RWPE2 (cell line): Measurements from ENCODE around the gene GMPR.

ENCODE experiments used
- ATAC-seq: fragments of 200-7000 bp; cut with Tn5 transposase; 3 replicates; pipeline ENCODE4 v1.9.1; 2021; ENCODE audit warnings: low read depth
- DNase-seq: peaks from one replicate; pipeline ENCODE4 v3.0.0-alpha.2; 2020; ENCODE audit warnings: low spot score
- H3K27ac ChIP-seq: fragments of 450-650 bp; 2 replicates; pipeline ENCODE4 v1.5.1; 2017; ENCODE audit warnings: mild to moderate bottlenecking; ENCODE audit not compliant: poor library complexity, severe bottlenecking
- H3K27me3 ChIP-seq: fragments of 250-450 bp; sonication (Bioruptor Pico); 2 replicates; pipeline ENCODE4 v1.5.1; 2021; ENCODE audit warnings: mild to moderate bottlenecking, moderate library complexity; ENCODE audit not compliant: insufficient read depth, poor library complexity, severe bottlenecking
- H3K36me3 ChIP-seq: fragments of 250-450 bp; sonication (Bioruptor Pico); 2 replicates; pipeline ENCODE4 v1.5.1; 2020; ENCODE audit warnings: low read depth, mild to moderate bottlenecking, moderate library complexity
- H3K4me1 ChIP-seq: fragments of 250-450 bp; sonication (Bioruptor Pico); 2 replicates; pipeline ENCODE4 v1.5.1; 2021; ENCODE audit warnings: mild to moderate bottlenecking, moderate library complexity; ENCODE audit not compliant: insufficient read depth, poor library complexity, severe bottlenecking
- H3K4me3 ChIP-seq: fragments of 250-450 bp; sonication (Bioruptor Pico); 2 replicates; pipeline ENCODE4 v1.5.1; 2021; ENCODE audit warnings: mild to moderate bottlenecking, moderate library complexity; ENCODE audit not compliant: severe bottlenecking
- H3K9me3 ChIP-seq: fragments of 250-450 bp; sonication (Bioruptor Pico); 2 replicates; pipeline ENCODE4 v1.5.1; 2021; ENCODE audit warnings: mild to moderate bottlenecking, moderate library complexity; ENCODE audit not compliant: severe bottlenecking
- CTCF ChIP-seq: fragments of 450-650 bp; IDR thresholded peaks from one replicate; pipeline ENCODE4 v1.5.1; 2017; ENCODE audit warnings: mild to moderate bottlenecking, moderate library complexity; ENCODE audit not compliant: poor library complexity, severe bottlenecking

The GMPR gene

GRCh38 chr6:16305246-16305725 is 66.9 kb downstream of the GMPR start:
- DNase-seq (no peak), ATAC-seq (no peak)
- no peaks in the 10 kb centered on the region for H3K36me3 ChIP-seq
- no peak overlapping the region for H3K4me3 ChIP-seq
- no peak for TF ChIP-seq CTCF
- H3K27ac ChIP-seq, result no peak overlapping the region
- no peaks in the 10 kb centered on the region for H3K27me3 ChIP-seq
- no peaks in the 10 kb centered on the region for H3K4me1 ChIP-seq
- no peaks in the 10 kb centered on the region for H3K9me3 ChIP-seq

- TF ChIP-seq CTCF, result no peak
Measured at GRCh38 chr6:16305788-16306187, 67.4 kb downstream of the GMPR start.

GRCh38 chr6:16306334-16306733 is 67.9 kb downstream of the GMPR start:
- Histone ChIP-seq H3K9me3 (no peaks in the 10 kb centered on the region), H3K27me3 (no peaks in the 10 kb centered on the region), H3K27ac (no peak overlapping the region), H3K4me3 (no peak overlapping the region), H3K36me3 (no peaks in the 10 kb centered on the region), H3K4me1 (no peaks in the 10 kb centered on the region)
- TF ChIP-seq CTCF, result no peak
- ATAC-seq (no peak), DNase-seq (no peak)

More at GRCh38 chr6:16305788-16306187, 67.4 kb downstream of the GMPR start:
- no peaks in the 10 kb centered on the region for H3K27me3 ChIP-seq
- no peak overlapping the region for H3K4me3 ChIP-seq
- H3K27ac ChIP-seq, result no peak overlapping the region
- ATAC-seq (no peak), DNase-seq (no peak)
- H3K36me3 ChIP-seq, result no peaks in the 10 kb centered on the region
- H3K4me1 ChIP-seq, result no peaks in the 10 kb centered on the region
- no peaks in the 10 kb centered on the region for H3K9me3 ChIP-seq

- no peak overlapping the region for H3K27ac ChIP-seq
- H3K9me3 ChIP-seq, result no peaks in the 10 kb centered on the region
- ATAC-seq (no peak), DNase-seq (no peak)
- no peak overlapping the region for H3K4me3 ChIP-seq
- no peaks in the 10 kb centered on the region for H3K4me1 ChIP-seq
- no peaks in the 10 kb centered on the region for H3K27me3 ChIP-seq
- no peak for TF ChIP-seq CTCF
- H3K36me3 ChIP-seq, result no peaks in the 10 kb centered on the region
Measured at GRCh38 chr6:16311763-16312162, 73.4 kb downstream of the GMPR start.

- Histone ChIP-seq H3K27me3 (no peaks in the 10 kb centered on the region), H3K36me3 (no peaks in the 10 kb centered on the region), H3K4me3 (no peak overlapping the region), H3K4me1 (no peaks in the 10 kb centered on the region), H3K9me3 (no peaks in the 10 kb centered on the region), H3K27ac (no peak overlapping the region)
- DNase-seq, result no peak
- TF ChIP-seq CTCF, result no peak
- ATAC-seq, result no peak
Measured at GRCh38 chr6:16313732-16314131, 75.3 kb downstream of the GMPR start.
